ENCODE results near the gene NLK. TPM values are rescaled to one million over a fixed set of nuclear protein-coding genes. Genes with fewer than 3 reads are reported as not detected.
"Not testable (repeated sequence)": the region's sequence is repeated elsewhere in the genome, so short reads cannot be mapped to it uniquely, and the experiment has no call there.

Gene NLK
- total RNA-seq, 1 donor from 2014 or later: 31.9 TPM

DNA sequence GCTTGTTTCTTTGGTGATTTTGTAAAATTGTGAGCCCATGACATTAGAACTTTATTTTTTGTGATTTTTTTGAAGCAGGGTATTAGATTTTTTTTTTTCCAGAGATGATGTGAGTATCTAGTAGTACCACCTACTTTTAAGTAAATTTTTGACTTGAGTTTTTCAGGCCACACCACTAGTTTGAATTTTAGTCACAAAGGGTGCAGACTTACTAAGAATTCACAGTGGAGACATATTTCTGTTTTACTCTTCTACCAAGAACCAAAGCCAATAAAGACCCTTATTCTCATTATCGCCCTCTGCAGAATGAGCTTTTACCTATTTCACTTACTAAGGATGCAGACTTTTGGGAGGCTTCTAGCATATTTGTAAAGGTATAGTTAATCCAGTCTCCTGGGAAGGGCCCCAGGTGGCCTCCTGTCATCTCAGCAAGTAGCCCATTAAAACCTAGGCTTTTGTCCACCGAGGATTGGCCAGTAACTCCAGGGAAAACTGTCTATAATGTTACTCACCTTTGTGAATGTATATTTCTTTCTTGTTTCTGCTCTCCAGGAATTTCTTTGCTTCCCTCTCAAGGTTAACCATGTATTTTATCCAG is 30.6 kb downstream of the NLK start:
- DNase-seq (ENCODE audit: low read depth in 2 of 2): no peak

DNA sequence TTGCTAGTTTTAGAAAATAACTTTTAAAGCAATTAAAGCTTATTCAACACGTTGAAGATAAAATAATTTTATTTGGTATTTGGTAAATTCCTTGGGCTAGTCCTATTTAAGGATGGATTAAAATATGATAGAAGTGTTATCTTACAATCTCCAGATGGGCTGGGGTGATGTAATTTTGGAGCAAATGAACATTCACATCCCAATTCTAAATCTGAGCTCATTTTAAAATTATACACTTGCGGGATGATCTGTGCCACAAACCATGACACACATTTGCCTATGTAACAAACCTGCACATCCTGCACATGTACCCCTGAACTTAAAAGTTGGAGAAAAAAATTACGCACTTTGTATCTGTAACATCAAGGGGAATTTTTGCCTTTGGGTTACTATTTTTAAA is 31.5 kb downstream of the NLK start:
- DNase-seq (ENCODE audit: low read depth in 2 of 2): no peak

DNA sequence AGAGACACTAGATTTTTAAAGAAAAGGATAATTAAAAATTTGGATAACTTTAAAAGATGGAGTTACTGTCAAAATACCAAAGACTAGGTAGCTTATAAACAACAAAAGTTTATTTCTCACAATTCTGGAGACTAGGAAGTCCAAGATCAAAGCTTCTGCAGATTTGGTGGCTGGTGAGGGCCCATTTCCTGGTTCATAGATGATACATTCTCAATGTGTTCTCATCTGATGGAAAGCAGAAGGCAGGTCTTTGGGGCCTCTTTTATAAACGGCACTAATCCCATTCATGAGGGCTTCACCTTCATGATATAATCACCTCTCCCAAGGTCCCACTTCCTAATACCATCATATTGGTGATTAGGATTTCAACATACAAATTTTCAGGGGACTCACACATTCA is 33.7 kb downstream of the NLK start:
- no peak for DNase-seq (ENCODE audit: low read depth in 2 of 2)

DNA sequence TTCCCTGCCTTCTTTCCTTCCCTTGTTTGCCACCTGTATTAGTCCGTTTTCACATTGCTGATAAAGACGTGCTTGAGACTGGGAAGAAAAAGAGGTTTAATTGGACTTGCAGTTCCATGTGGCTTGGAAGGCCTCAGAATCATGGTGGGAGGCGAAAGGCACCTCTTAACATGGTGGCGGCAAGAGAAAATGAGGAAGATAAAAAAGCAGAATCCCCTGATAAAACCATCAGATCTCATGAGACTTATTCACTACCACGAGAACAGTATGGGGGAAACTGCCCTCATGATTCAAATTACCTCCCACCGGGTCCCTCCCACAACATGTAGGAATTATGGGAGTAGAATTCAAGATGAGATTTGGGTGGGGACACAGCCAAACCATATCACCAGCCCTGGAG is 34.7 kb downstream of the NLK start:
- DNase-seq (ENCODE audit: low read depth in 2 of 2): not testable (repeated sequence)

GRCh38 chr17:28078341-28079229 is 36.1 kb downstream of the NLK start:
- DNase-seq (ENCODE audit: low read depth in 2 of 2): no peak

GRCh38 chr17:28081467-28081866 is 39.0 kb downstream of the NLK start:
- no peak for DNase-seq (ENCODE audit: low read depth in 2 of 2)

GRCh38 chr17:28085766-28086165 is 43.3 kb downstream of the NLK start:
- no peak for DNase-seq (ENCODE audit: low read depth in 2 of 2)

- peak in 1 of 2 donors; percentile 49 for DNase-seq (ENCODE audit: low read depth in 2 of 2)
These were observed 44.0 kb downstream of the NLK start for GRCh38 chr17:28086519-28086918.

DNA sequence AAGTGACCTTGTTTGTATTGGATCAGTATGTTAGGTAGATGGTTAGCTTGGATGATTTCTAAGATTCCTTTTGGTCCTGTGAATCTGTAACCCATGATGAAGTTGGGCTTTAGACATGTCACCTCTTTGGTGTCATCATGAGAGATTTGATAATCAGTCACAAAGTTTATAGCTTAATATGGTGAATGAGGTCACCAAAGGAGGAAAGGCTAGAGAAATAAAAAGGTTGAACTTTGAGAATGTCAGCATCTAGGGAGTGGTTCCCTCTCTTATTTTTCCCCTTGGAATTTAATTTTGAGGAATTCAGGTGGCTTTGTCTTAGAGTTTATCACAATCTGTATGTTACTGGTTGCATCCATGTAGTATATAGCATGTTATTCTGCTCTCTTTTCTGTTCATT is 45.3 kb downstream of the NLK start:
- no peak for DNase-seq (ENCODE audit: low read depth in 2 of 2)

GRCh38 chr17:28090551-28090950 is 48.1 kb downstream of the NLK start:
- DNase-seq (ENCODE audit: low read depth in 2 of 2): no peak

DNA sequence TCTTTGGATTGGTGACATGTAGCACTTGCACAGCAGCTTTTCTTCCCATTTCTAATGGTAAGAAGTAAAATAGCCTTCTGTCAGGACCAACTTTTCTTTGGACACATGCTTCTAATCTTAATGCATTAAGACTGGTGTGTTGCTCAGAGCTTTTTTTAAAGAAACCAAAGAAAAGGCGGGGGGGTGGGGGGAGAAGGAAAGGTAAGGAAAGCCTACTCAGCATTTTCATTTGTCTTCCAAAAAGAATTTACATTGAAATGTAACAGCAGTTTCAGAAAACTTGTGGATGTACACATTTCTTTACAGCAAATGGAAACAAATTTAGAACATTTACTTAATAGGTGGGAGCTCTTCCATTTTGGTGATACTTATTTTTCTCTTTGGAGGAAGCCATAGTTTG is 49.6 kb downstream of the NLK start:
- DNase-seq (ENCODE audit: low read depth in 2 of 2): no peak

DNA sequence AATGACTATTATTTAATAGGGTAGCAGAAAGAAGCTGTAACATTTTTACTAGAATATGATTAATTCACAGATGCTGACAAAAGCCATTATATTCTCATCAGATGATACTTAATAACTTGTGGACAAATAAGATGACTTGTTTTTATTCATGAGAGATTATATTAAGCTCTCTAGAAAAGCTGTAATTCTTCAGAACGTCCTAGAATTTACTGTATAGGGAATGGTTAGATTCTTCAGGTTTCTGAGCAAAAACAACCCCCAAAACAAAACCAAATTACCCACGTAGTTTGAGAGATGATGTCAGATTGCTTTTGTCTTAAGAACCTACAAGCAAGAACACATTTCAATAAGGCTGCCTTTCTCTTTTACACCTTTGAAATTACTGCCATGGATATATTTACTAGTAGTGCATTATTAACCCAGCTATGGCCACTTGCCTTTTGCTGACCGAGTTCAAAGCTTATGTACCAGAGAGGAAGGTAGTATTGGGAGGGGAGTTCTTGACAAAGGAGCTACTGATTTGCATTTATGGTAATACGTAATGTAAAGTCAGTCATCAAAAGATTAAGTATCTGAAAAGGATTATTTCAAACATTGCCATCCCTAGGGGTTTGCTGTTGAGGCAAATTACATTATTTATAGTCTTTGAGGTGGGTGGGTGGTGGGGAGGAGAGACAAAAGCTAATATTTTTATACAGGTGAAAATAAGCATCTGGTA is 51.7 kb downstream of the NLK start:
- no peak for DNase-seq (ENCODE audit: low read depth in 2 of 2)

GRCh38 chr17:28096756-28097155 is 54.3 kb downstream of the NLK start:
- no peak for DNase-seq (ENCODE audit: low read depth in 2 of 2)

DNA sequence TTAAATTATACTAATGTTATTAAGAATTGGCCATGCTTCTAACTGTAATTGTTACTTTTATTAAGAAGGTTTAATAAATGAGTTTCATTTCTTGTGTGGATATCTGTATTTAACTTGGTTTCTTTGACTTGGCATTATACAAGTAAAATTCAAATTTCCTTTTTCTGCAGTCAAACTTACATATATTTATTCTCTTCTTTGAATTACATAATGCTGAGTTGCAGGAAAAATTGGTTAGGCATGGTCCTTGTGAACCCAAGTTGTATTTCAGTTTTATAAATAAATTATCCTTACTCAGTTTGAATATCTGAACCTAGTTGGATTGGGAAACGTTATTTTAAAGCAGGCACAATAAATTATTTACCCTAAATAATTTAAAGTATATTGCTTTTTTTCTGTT is 54.8 kb downstream of the NLK start:
- DNase-seq (ENCODE audit: low read depth in 2 of 2): no peak

DNA sequence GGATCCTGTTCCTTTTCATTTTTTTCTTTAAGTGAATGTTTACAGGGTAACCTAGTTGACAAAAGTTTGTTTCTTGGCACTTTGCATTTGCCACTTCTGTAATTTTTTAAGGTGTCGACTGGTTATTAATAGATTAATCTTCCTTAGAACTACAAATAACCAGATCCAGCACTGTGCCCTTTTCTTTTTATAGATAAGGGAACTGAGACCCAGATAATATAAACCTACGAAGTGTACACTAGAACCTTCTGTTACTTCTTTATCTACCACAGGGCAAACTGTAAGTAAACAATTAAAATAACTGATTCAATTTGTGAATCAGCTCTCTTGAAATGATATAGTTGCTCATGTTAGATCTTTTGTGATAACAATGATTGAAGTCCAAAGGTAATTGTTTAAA is 55.4 kb downstream of the NLK start:
- DNase-seq (ENCODE audit: low read depth in 2 of 2): no peak

- DNase-seq (ENCODE audit: low read depth in 2 of 2): not testable (repeated sequence)
These were observed 56.1 kb downstream of the NLK start for GRCh38 chr17:28098591-28098990.

GRCh38 chr17:28100251-28100650 is 57.8 kb downstream of the NLK start:
- DNase-seq (ENCODE audit: low read depth in 2 of 2): no peak

DNA sequence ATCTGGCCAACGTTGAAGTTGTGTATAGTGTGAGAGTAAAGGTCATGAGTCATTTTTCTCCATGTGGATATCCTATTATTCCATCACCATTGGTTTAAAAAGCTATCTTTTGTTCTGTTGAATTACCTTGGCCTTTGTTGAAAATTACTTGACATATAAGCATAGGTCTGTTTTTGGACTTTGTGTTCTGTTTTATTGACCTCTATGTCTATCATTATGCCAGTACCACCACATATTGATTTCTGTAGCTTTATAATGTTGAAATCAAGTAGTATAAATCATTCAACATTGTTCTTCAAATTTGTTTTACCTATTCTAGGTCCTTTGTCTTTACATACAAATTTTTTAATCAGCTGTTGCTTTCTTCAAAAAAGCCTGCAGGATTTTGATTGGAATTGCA is 58.5 kb downstream of the NLK start:
- no peak for DNase-seq (ENCODE audit: low read depth in 2 of 2)

DNA sequence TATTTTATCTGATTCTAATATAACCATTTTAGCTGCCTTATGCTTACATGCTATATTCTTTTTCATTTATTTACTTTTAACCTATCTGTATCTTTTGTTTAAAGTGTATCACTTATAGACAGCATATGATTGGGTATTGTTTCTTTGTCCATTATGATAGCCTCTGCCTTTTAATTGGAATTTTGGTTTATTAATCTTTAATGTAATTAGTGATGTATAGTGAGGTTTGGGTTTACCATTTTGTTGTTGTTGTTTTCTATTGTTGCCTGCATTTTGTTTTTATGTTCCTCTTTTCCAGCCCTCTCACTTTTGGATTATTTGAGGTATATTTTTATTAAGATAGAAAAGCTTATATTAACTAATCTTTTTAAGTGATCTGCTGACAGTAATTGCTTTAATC is 59.4 kb downstream of the NLK start:
- DNase-seq (ENCODE audit: low read depth in 2 of 2): no peak

DNA sequence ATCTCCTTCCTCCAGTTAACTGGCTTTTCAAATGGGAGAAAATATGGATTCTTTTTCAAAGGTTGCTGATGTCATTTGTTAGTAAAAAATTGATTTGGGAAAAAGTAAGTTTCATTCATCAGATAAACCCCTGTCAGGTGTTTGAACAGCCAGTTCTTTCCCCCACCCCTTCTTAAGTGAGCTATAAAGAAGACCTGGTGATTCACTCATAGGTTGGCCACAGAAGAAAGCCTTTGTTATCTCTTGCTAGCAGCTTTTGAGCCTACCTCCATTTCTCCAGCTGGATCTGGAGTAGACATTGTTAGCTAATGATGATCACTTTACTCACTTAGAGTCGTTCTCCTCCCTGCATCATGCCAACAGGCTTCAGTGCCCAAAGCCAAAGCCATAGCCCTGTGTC is 63.0 kb downstream of the NLK start:
- no peak for DNase-seq (ENCODE audit: low read depth in 2 of 2)

GRCh38 chr17:28110184-28110583 is 67.7 kb downstream of the NLK start:
- DNase-seq (ENCODE audit: low read depth in 2 of 2): no peak

GRCh38 chr17:28112181-28112580 is 69.7 kb downstream of the NLK start:
- DNase-seq (ENCODE audit: low read depth in 2 of 2): no peak

GRCh38 chr17:28112606-28113005 is 70.1 kb downstream of the NLK start:
- peak; percentile 42 to 49 for DNase-seq (ENCODE audit: low read depth in 2 of 2)
